ENCODE results near the gene MYCBP. TPM values are rescaled to one million over a fixed set of nuclear protein-coding genes. Genes with fewer than 3 reads are reported as not detected.
A peak's percentile ranks its signal among the peaks of the same experiment; 100 is the strongest.

The MYCBP gene
- 0.64 TPM for total RNA-seq

GRCh38 chr1:38873027-38873969 lies at the start of gene MYCBP:
TSS of gene MYCBP (minus strand) at chr1:38873348. CDS start at chr1:38873305, 43 bp downstream.
- H3K27ac ChIP-seq: peak within 1 kb of the TSS; percentile 45 to 74
- intact Hi-C loops (cut with DNase I): loop anchor here (1.0 to 5.0 kb wide), 2 partner anchors 14 to 119 kb away; partner anchors contain the start of genes AKIRIN1 and RRAGC
- peaks cover 8 to 12% of the 10 kb centered on the region in 2 donors for H3K4me1 ChIP-seq
- no peaks in the 10 kb centered on the region for H3K27me3 ChIP-seq
- no peaks in the 10 kb centered on the region for H3K9me3 ChIP-seq
- H3K4me3 ChIP-seq: peak within 1 kb of the TSS; percentile 76 to 96
- H3K36me3 ChIP-seq: no peaks in the 10 kb centered on the region
- peak; percentile 81 to 97 for DNase-seq (ENCODE audit: low spot score in 2 of 2)
- TF ChIP-seq CTCF (IDR thresholded peaks at IDR 0.05): no peak

GRCh38 chr1:38919130-38919529 lies 46.0 kb upstream of the MYCBP start:
- H3K36me3 ChIP-seq: no peaks in the 10 kb centered on the region
- no peak overlapping the region for H3K4me3 ChIP-seq
- no peak for TF ChIP-seq CTCF (IDR thresholded peaks at IDR 0.05)
- no peak for DNase-seq (ENCODE audit: low spot score in 2 of 2)
- no peaks in the 10 kb centered on the region for H3K4me1 ChIP-seq
- intact Hi-C loops (cut with DNase I): no loop called here
- H3K27ac ChIP-seq: no peak overlapping the region
- no peaks in the 10 kb centered on the region for H3K27me3 ChIP-seq
- H3K9me3 ChIP-seq: no peaks in the 10 kb centered on the region

GRCh38 chr1:38918568-38918967 lies 45.4 kb upstream of the MYCBP start:
- H3K27ac ChIP-seq: no peak overlapping the region
- H3K27me3 ChIP-seq: no peaks in the 10 kb centered on the region
- H3K36me3 ChIP-seq: no peaks in the 10 kb centered on the region
- no peak overlapping the region for H3K4me3 ChIP-seq
- intact Hi-C loops (cut with DNase I): no loop called here
- no peak for DNase-seq (ENCODE audit: low spot score in 2 of 2)
- no peak for TF ChIP-seq CTCF (IDR thresholded peaks at IDR 0.05)
- H3K9me3 ChIP-seq: no peaks in the 10 kb centered on the region
- no peaks in the 10 kb centered on the region for H3K4me1 ChIP-seq

GRCh38 chr1:38917772-38918171 lies 44.6 kb upstream of the MYCBP start:
- intact Hi-C loops (cut with DNase I): no loop called here

GRCh38 chr1:38917337-38917736 lies 44.2 kb upstream of the MYCBP start:
- no peaks in the 10 kb centered on the region for H3K27me3 ChIP-seq
- H3K9me3 ChIP-seq: no peaks in the 10 kb centered on the region
- no peak for DNase-seq (ENCODE audit: low spot score in 2 of 2)
- intact Hi-C loops (cut with DNase I): no loop called here
- no peaks in the 10 kb centered on the region for H3K4me1 ChIP-seq
- TF ChIP-seq CTCF (IDR thresholded peaks at IDR 0.05): no peak
- H3K27ac ChIP-seq: no peak overlapping the region
- no peaks in the 10 kb centered on the region for H3K36me3 ChIP-seq
- no peak overlapping the region for H3K4me3 ChIP-seq

More at GRCh38 chr1:38917772-38918171, 44.6 kb upstream of the MYCBP start:
- TF ChIP-seq CTCF (IDR thresholded peaks at IDR 0.05): no peak
- no peaks in the 10 kb centered on the region for H3K9me3 ChIP-seq
- no peaks in the 10 kb centered on the region for H3K36me3 ChIP-seq
- no peak for DNase-seq (ENCODE audit: low spot score in 2 of 2)
- H3K4me3 ChIP-seq: no peak overlapping the region
- H3K4me1 ChIP-seq: no peaks in the 10 kb centered on the region
- H3K27ac ChIP-seq: no peak overlapping the region
- H3K27me3 ChIP-seq: no peaks in the 10 kb centered on the region

Data from ascending aorta (tissue), 2 donors.